ENCODE measurements around the gene PAK5.

DNA sequence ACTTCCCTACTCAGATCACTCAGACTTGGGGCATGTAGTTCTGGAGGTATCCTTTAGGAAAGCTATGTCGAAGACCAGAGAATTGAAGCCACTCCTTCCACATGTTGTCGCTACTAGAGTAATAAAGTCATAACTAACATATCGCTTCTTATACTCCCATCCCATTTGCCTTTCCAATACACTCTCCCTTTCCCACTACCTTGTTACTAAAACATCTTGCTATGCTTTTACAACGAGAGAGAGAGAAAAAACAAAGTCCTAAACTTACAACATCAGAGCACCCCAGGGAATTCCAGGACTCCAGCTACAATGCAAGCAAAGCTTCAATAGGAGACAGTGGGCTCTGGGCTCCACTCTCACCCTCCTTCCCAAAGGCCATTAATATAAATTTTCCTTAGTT, 329.6 kb downstream of the PAK5 start:
- no peak for TF ChIP-seq POLR2A (IDR thresholded peaks at IDR 0.05)
- TF ChIP-seq, protein P1, sequence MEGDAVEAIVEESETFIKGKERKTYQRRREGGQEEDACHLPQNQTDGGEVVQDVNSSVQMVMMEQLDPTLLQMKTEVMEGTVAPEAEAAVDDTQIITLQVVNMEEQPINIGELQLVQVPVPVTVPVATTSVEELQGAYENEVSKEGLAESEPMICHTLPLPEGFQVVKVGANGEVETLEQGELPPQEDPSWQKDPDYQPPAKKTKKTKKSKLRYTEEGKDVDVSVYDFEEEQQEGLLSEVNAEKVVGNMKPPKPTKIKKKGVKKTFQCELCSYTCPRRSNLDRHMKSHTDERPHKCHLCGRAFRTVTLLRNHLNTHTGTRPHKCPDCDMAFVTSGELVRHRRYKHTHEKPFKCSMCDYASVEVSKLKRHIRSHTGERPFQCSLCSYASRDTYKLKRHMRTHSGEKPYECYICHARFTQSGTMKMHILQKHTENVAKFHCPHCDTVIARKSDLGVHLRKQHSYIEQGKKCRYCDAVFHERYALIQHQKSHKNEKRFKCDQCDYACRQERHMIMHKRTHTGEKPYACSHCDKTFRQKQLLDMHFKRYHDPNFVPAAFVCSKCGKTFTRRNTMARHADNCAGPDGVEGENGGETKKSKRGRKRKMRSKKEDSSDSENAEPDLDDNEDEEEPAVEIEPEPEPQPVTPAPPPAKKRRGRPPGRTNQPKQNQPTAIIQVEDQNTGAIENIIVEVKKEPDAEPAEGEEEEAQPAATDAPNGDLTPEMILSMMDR (IDR thresholded peaks at IDR 0.05), result no peak
